Anterior cingulate cortex (tissue), 58 donors: ENCODE measurements around the gene SLC66A2.
"Not testable (repeated sequence)": the region's sequence is repeated elsewhere in the genome, so short reads cannot be mapped to it uniquely, and the experiment has no call there.

ENCODE experiments used
- DNase-seq, 58 donors: peaks; one replicate each; lab custom pipeline; 2025; lab: John Stamatoyannopoulos, UW

The SLC66A2 gene

DNA sequence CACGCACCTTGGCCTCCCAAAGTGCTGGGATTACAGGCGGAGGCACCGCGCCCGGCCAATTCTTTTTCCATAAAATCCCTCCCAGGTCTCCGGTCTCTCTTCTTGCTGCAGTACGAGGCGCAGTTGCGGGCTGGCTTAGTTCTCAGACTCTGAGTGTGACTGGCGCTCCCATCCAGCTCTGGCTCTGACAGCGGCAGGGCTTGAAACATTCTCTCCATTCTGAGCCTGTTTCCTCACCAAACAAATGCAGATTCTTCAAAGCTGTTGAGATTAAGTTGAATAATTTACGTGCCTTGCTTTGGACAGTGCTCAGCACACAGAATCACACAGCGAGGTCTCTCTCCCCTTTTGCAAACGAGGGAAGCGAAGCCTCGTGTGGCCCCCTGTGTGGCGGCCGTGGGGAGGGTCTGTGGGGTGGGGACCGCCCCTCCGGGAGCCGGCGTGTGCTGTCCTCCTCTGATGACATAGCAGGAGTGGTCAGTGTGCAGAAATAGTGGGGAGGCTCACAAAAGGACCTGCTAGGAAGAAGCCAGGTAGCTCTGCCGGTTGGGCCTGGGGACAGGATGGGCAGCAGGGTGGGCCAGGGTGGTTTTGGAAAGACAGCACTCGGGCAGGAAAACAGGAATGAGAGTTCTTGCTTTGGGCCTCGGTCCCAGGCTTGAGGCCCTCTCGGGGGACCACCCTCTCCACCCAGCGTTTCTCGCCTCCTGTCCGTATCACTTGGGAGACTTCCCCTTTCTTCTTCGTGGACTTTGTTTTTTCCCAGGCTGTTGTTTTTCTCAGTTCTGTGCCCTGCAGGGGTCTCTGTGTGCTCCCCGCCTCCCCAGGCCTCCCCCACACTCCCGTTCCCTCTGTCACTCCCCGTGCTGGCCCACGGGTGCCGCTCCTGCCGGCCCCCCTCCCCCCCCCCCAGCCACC, 78.7 kb downstream of the SLC66A2 start:
- no peak for DNase-seq

GRCh38 chr18:79871481-79872091, 79.9 kb downstream of the SLC66A2 start:
- DNase-seq = no peak

GRCh38 chr18:79871026-79871390, 80.4 kb downstream of the SLC66A2 start:
- no peak for DNase-seq

GRCh38 chr18:79870301-79871025, 81.0 kb downstream of the SLC66A2 start:
- peak in 29 of 58 donors; percentile 19 to 70 (median 39) for DNase-seq

DNA sequence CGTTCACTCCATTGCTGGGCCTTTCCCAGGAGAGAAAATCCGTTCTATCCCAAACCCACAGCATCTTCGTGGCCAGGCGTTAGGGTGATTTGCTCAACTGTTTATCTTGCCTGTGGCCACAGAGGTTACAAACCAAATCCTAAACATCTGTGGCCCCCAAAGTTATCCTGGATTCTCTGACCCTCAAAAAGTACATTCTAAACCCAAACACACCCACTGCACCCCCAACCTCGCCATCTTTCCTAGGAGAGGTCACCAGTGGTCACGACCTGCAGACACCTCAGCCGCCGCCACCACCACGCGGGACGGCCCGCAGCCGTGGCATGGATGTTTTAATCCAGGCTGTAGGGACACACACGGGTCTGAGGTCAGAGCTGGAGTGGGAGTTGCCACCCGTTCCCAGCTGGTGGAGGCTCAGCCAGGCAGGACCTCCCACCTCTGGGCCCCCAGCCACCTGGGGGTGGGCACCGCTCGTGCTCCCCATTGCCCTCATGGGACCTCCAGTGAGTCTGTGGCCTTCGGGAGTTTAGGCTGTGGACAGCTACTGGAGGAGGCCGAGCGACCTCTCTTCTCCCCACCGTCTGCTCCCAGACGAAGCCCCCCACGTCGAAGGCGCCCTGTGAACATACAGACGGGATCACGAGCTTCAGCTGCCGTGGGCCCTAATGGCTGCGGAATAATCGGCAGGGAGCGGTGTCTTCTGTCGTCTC, 81.7 kb downstream of the SLC66A2 start:
- no peak for DNase-seq

DNA sequence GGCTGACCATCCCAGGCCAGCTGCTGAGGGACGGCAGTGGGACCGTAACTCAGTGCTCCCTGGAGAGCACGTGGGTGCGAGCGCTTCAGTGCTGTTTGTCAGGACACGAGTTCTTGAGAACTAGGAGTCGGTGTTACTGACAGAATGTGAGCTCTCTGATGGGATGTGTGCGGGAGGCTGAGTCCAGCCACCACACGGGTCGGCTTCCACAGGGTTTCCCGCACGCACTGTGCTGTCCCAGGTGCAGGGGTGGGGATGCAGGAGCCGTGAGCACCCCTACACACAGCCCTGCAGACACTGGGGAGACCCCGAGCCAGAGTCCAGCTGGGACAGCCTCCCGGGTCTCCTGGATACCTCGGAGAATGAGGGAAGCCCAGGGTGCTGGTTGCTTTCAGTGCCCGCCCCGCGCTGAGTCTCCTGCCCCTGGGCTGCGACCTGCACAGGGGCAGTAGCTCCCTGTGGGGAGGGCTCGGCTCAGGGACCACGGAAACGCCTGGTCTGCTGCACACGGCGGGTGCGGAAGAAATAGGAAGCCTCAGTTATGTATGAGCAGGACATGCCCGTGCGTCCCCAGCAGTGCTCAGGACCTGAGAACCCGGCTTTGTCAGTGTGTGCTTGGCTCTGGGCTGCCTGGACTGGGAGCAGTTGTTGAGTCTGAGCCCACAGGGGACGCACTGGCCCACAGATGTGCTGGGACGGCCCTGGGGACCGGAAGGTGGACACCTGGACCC, 82.5 kb downstream of the SLC66A2 start:
- no peak for DNase-seq

DNA sequence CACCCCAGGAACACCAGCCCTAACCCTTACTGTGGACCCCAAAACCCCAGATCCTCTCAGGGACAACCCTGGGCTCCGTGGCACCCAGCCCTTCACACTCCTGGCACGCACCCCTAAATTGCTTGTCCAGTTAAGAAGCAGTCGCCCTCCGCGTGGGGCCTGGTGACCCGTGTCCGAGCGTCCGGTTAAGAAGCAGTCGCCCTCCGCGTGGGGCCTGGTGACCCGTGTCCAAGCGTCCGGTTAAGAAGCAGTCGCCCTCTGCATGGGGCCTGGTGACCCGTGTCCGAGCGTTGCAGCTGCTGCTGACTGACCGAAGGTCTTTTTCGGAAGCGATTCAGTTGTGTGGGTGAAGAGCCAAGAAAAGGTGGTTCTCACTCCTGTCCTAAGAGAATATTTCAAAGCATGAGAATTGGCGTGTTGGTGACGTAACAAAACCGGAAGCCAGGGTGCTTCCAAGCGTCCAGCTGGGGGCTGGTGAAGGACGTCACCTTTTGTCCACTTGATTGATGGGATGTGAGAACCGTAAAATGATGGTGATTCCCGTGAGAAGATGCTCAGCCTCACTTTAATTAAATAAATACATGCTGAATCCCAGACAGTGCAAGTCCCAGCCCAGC, 83.2 kb downstream of the SLC66A2 start:
- DNase-seq = no peak

- DNase-seq = no peak
Measured at GRCh38 chr18:79867666-79868065, 83.8 kb downstream of the SLC66A2 start.

- no peak for DNase-seq
Measured at GRCh38 chr18:79866889-79867574, 84.4 kb downstream of the SLC66A2 start.

DNA sequence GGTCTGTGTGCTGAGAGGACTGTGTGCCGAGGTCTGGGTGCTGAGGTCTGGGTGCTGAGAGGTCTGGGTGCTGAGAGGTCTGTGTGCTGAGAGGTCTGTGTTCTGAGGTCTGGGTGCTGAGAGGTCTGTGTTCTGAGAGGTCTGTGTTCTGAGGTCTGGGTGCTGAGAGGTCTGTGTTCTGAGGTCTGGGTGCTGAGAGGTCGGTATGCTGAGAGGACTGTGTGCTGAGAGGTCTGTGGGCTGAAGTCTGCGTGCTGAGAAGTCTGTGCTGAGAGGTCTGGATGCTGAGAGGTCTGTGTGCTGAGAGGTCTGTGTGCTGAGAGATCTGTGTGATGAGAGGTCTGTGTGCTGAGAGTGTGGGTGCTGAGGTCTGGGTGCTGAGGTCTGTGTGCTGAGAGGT, 85.5 kb downstream of the SLC66A2 start:
- not testable (repeated sequence) for DNase-seq

DNA sequence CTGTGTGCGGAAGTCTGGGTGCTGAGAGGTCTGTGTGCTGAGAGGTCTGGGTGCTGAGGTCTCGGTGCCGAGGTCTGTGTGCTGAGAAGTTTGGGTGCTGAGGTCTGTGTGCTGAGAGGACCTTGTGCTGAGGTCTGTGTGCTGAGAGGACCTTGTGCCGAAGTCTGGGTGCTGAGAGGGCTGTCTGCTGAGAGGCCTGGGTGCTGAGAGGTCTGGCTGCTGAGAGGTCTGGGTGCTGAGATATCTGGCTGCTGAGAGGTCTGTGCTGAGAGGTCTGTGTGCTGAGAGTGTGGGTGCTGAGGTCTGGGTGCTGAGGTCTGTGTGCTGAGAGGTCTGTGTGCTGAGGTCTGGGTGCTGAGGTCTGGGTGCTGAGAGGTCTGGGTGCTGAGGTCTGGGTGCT, 86.5 kb downstream of the SLC66A2 start:
- not testable (repeated sequence) for DNase-seq

DNA sequence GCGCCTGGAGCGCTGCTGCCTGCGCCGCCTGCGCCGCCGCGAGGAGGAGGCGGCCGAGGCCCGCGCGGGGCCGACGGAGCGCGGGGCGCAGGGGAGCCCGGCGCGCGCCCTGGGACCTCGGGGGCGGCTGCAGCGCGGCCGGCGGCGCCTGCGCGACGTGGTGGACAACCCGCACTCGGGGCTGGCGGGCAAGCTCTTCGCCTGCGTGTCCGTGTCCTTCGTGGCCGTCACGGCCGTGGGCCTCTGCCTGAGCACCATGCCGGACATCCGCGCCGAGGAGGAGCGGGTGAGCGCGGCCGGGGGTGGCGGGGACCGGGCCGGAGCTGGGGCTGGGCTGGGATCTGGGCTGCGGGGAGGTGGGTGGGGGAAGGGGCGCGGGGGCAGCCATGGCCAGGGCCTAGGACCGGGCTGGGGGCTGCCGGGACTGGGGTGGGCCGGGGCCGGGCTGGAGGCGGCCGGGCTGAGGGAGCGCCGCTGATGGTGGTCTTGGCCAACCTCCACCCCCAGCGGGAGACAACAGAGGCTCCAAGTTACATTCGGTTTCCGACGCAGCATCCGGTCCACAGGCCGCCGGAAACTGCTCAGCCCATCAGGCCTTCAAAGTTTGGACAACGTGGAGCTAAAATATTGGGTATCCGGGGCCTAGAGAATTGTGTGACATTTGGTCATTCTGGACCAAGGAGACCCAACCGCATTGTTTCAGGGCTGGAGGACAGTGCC, 87.3 kb downstream of the SLC66A2 start:
- no peak for DNase-seq

GRCh38 chr18:79863161-79864005, 88.1 kb downstream of the SLC66A2 start:
- DNase-seq = no peak

GRCh38 chr18:79862562-79862961, 88.9 kb downstream of the SLC66A2 start:
- no peak for DNase-seq

- no peak for DNase-seq
Measured at GRCh38 chr18:79861687-79862086, 89.8 kb downstream of the SLC66A2 start.

- no peak for DNase-seq
Measured at GRCh38 chr18:79859314-79859713, 92.1 kb downstream of the SLC66A2 start.

DNA sequence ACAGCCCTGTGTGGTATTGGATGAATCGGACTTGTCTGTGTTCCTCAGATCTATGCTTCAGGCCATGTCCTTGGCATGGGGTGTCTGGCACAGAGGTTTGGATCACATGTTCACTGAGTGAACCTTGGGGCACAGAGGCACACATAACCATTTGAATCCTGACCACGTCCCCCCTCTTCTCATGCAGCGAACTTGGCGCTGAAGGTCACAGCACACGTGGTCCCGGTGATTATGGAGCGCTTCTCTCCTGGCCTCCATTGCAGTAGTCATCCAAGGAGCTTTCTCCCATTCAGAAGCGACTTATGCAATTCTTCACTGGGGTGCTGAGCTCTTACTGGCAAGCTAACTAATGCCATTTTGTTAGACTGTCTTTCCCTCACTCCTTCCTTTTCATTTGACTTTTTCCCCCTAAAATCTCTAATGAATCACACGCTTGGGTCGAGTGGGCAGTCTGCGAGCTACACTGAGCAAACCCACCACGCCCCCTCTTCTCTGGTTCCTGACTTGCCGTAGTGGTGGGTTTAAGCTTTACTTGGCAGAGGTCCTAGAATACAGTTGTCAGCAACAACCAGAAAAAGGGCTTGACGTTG, 94.3 kb downstream of the SLC66A2 start:
- peak in 10 of 58 donors; percentile 16 to 56 (median 37) for DNase-seq
